T-helper 17 cell (primary cell): Measurements from ENCODE around the gene NEK7. TPM values are rescaled to one million over a fixed set of nuclear protein-coding genes. Genes with fewer than 3 reads are reported as not detected.
A peak's percentile ranks its signal among the peaks of the same experiment; 100 is the strongest.

Experiments used
- ATAC-seq: fragments of 150-1000 bp; cut with Tn5 transposase; 2 replicates; pipeline ENCODE4 v1.10.0; 2021; ENCODE audit warnings: mild to moderate bottlenecking, moderate library complexity
- DNase-seq, 3 donors: peaks; one replicate each; pipeline versions ENCODE4 v3.0.0 to v3.0.0-alpha.2; 2020 to 2021
- H3K9me3 ChIP-seq: one replicate; pipeline ENCODE4 v1.7.0; 2013; ENCODE audit warnings: low read length, mild to moderate bottlenecking; ENCODE audit not compliant: control insufficient read depth, poor library complexity, severe bottlenecking
- H3K27ac Mint-ChIP-seq: one replicate; pipeline ENCODE4 v1.8.0; 2022; ENCODE audit warnings: mild to moderate bottlenecking, moderate library complexity, mixed read lengths
- H3K27me3 Mint-ChIP-seq: one replicate; pipeline ENCODE4 v1.8.0; 2022; ENCODE audit warnings: mixed read lengths
- H3K36me3 Mint-ChIP-seq: one replicate; pipeline ENCODE4 v1.8.0; 2022; ENCODE audit warnings: low read depth, mixed read lengths
- H3K4me1 Mint-ChIP-seq: one replicate; pipeline ENCODE4 v1.8.0; 2022; ENCODE audit warnings: mild to moderate bottlenecking, mixed read lengths
- H3K4me3 Mint-ChIP-seq: one replicate; pipeline ENCODE4 v1.8.0; 2022; ENCODE audit warnings: mild to moderate bottlenecking, moderate library complexity, mixed read lengths
- total RNA-seq, 4 donors: library from RNA in 2 of 4; stranded (reverse) in 2 of 4; gene quantifications; one replicate each; pipeline ENCODE4 v1.2.3 and lab custom pipeline; 2022 to 2026

The NEK7 gene
- total RNA-seq, 2 donors from 2014 or later = 42.1 to 50.4 TPM

GRCh38 chr1:198241553-198241952, 84.8 kb downstream of the NEK7 start:
- Mint-ChIP-seq H3K4me3 (no peak overlapping the region), H3K36me3 (peaks cover 2% of the 10 kb centered on the region), H3K27me3 (no peaks in the 10 kb centered on the region), H3K4me1 (peaks cover 16% of the 10 kb centered on the region), H3K27ac (no peak overlapping the region)
- DNase-seq (no peak), ATAC-seq (no peak)
- no peaks in the 10 kb centered on the region for H3K9me3 ChIP-seq

GRCh38 chr1:198244772-198245171, 88.0 kb downstream of the NEK7 start:
- H3K4me3 Mint-ChIP-seq = no peak overlapping the region
- H3K27me3 Mint-ChIP-seq = no peaks in the 10 kb centered on the region
- H3K4me1 Mint-ChIP-seq = peaks cover 16% of the 10 kb centered on the region
- DNase-seq (no peak), ATAC-seq (no peak)
- no peak overlapping the region for H3K27ac Mint-ChIP-seq
- H3K36me3 Mint-ChIP-seq = peaks cover 2% of the 10 kb centered on the region
- no peaks in the 10 kb centered on the region for H3K9me3 ChIP-seq

GRCh38 chr1:198245379-198245778, 88.6 kb downstream of the NEK7 start:
- Mint-ChIP-seq H3K4me3 (no peak overlapping the region), H3K4me1 (peaks cover 16% of the 10 kb centered on the region), H3K27ac (no peak overlapping the region), H3K27me3 (no peaks in the 10 kb centered on the region), H3K36me3 (peaks cover 2% of the 10 kb centered on the region)
- DNase-seq (no peak), ATAC-seq (no peak)
- no peaks in the 10 kb centered on the region for H3K9me3 ChIP-seq

GRCh38 chr1:198246337-198246736, 89.5 kb downstream of the NEK7 start:
- no peaks in the 10 kb centered on the region for H3K9me3 ChIP-seq
- Mint-ChIP-seq H3K4me3 (no peak overlapping the region), H3K36me3 (peaks cover 2% of the 10 kb centered on the region), H3K27me3 (no peaks in the 10 kb centered on the region), H3K27ac (no peak overlapping the region), H3K4me1 (peaks cover 13% of the 10 kb centered on the region)
- ATAC-seq (no peak), DNase-seq (no peak)

GRCh38 chr1:198253259-198253658, 96.5 kb downstream of the NEK7 start:
- Mint-ChIP-seq H3K27me3 (no peaks in the 10 kb centered on the region), H3K27ac (peak overlapping the region; percentile 37), H3K4me3 (no peak overlapping the region), H3K4me1 (peaks cover 30% of the 10 kb centered on the region), H3K36me3 (peaks cover 2% of the 10 kb centered on the region)
- no peaks in the 10 kb centered on the region for H3K9me3 ChIP-seq
- ATAC-seq (no peak), DNase-seq (no peak)

GRCh38 chr1:198253668-198254067, 96.9 kb downstream of the NEK7 start:
- no peak for ATAC-seq
- H3K9me3 ChIP-seq = no peaks in the 10 kb centered on the region
- no peak for DNase-seq
- Mint-ChIP-seq H3K4me3 (no peak overlapping the region), H3K4me1 (peaks cover 30% of the 10 kb centered on the region), H3K36me3 (peaks cover 2% of the 10 kb centered on the region), H3K27ac (peak overlapping the region; percentile 37), H3K27me3 (no peaks in the 10 kb centered on the region)

GRCh38 chr1:198254521-198254920, 97.7 kb downstream of the NEK7 start:
- DNase-seq = no peak
- no peak for ATAC-seq
- H3K4me3 Mint-ChIP-seq = no peak overlapping the region
- H3K9me3 ChIP-seq = no peaks in the 10 kb centered on the region
- H3K27me3 Mint-ChIP-seq = no peaks in the 10 kb centered on the region
- H3K36me3 Mint-ChIP-seq = peaks cover 2% of the 10 kb centered on the region
- H3K27ac Mint-ChIP-seq = peak overlapping the region; percentile 6
- peaks cover 34% of the 10 kb centered on the region for H3K4me1 Mint-ChIP-seq

GRCh38 chr1:198254948-198255347, 98.2 kb downstream of the NEK7 start:
- DNase-seq (no peak), ATAC-seq (no peak)
- Mint-ChIP-seq H3K27ac (peak overlapping the region; percentile 6), H3K27me3 (no peaks in the 10 kb centered on the region), H3K4me3 (no peak overlapping the region), H3K36me3 (peaks cover 2% of the 10 kb centered on the region), H3K4me1 (peaks cover 36% of the 10 kb centered on the region)
- H3K9me3 ChIP-seq = no peaks in the 10 kb centered on the region

GRCh38 chr1:198255784-198256183, 99.0 kb downstream of the NEK7 start:
- peaks cover 40% of the 10 kb centered on the region for H3K4me1 Mint-ChIP-seq
- no peak overlapping the region for H3K27ac Mint-ChIP-seq
- no peak for DNase-seq
- H3K4me3 Mint-ChIP-seq = no peak overlapping the region
- peaks cover 2% of the 10 kb centered on the region for H3K36me3 Mint-ChIP-seq
- H3K27me3 Mint-ChIP-seq = no peaks in the 10 kb centered on the region
- H3K9me3 ChIP-seq = no peaks in the 10 kb centered on the region
- no peak for ATAC-seq

GRCh38 chr1:198258491-198258890, 101.7 kb downstream of the NEK7 start:
- H3K9me3 ChIP-seq = no peaks in the 10 kb centered on the region
- Mint-ChIP-seq H3K4me1 (peaks cover 25% of the 10 kb centered on the region), H3K4me3 (no peak overlapping the region), H3K27ac (no peak overlapping the region), H3K36me3 (peaks cover 4% of the 10 kb centered on the region), H3K27me3 (no peaks in the 10 kb centered on the region)
- DNase-seq = no peak
- ATAC-seq = no peak

- Mint-ChIP-seq H3K4me1 (peaks cover 21% of the 10 kb centered on the region), H3K27ac (no peak overlapping the region), H3K27me3 (no peaks in the 10 kb centered on the region), H3K4me3 (no peak overlapping the region), H3K36me3 (peaks cover 4% of the 10 kb centered on the region)
- DNase-seq (no peak), ATAC-seq (no peak)
- no peaks in the 10 kb centered on the region for H3K9me3 ChIP-seq
Observed at GRCh38 chr1:198259333-198260074, 102.7 kb downstream of the NEK7 start.

- peaks cover 2% of the 10 kb centered on the region for H3K36me3 Mint-ChIP-seq
- ATAC-seq (no peak), DNase-seq (no peak)
- H3K27me3 Mint-ChIP-seq = no peaks in the 10 kb centered on the region
- H3K9me3 ChIP-seq = no peaks in the 10 kb centered on the region
- H3K27ac Mint-ChIP-seq = no peak overlapping the region
- H3K4me3 Mint-ChIP-seq = no peak overlapping the region
- H3K4me1 Mint-ChIP-seq = peaks cover 22% of the 10 kb centered on the region
Observed at GRCh38 chr1:198261886-198262285, 105.1 kb downstream of the NEK7 start.

- H3K27me3 Mint-ChIP-seq = no peaks in the 10 kb centered on the region
- ATAC-seq = no peak
- peaks cover 2% of the 10 kb centered on the region for H3K36me3 Mint-ChIP-seq
- no peak for DNase-seq
- H3K27ac Mint-ChIP-seq = no peak overlapping the region
- H3K4me3 Mint-ChIP-seq = no peak overlapping the region
- no peaks in the 10 kb centered on the region for H3K9me3 ChIP-seq
- H3K4me1 Mint-ChIP-seq = peaks cover 20% of the 10 kb centered on the region
Observed at GRCh38 chr1:198263186-198263585, 106.4 kb downstream of the NEK7 start.

GRCh38 chr1:198264282-198264681, 107.5 kb downstream of the NEK7 start:
- no peak overlapping the region for H3K4me3 Mint-ChIP-seq
- H3K36me3 Mint-ChIP-seq = peaks cover 2% of the 10 kb centered on the region
- ATAC-seq = no peak
- DNase-seq = no peak
- peaks cover 16% of the 10 kb centered on the region for H3K4me1 Mint-ChIP-seq
- no peaks in the 10 kb centered on the region for H3K9me3 ChIP-seq
- H3K27ac Mint-ChIP-seq = no peak overlapping the region
- no peaks in the 10 kb centered on the region for H3K27me3 Mint-ChIP-seq
